Suppressor macrophage treated with lipopolysaccharide for 1 hour (primary cell): ENCODE results near the gene HOXD13.

Source experiments
- DNase-seq, 3 donors: peaks; one replicate each; pipeline ENCODE4 v3.0.0-alpha.2; 2020 to 2022

The HOXD13 gene

GRCh38 chr2:176133389-176133788 lies 40.9 kb downstream of the HOXD13 start:
- no peak for DNase-seq

DNA sequence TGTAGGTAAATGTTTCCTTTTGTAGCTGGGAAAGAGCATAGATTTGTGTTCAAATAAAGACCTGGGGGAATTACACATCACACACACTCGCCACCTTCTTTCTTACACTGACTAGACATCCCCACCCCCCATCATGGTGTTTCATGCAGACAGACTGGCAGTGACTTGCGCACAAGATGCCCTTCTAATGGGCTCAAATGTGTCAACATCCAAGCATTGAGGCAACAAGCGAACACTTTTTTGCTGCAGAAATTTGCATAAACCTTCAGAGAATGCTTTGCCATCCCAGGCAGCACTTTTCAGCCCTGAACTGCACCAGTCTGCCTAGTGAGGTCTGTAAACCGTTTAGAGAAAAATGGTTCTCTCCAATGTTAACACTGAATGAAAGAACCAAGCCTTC lies 41.5 kb downstream of the HOXD13 start:
- DNase-seq: no peak

DNA sequence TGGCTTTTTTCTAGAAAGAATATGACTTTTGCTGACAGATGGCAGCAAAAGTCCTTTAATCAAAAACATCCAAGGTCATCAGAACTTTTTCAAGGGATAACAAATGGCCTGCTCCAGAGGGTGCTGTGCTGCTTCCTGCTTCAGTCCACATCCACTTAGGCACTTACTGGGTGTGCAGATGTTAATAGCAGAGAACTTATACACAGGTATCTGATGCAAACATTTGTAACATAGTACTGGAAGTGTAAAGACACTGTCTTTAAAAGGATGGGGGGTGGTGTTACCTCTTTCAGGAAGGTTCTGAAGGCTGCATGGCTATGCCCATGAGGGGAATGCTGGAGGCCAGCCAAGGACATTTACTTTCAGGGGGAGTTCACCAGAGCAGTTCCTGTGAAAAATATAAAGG lies 42.5 kb downstream of the HOXD13 start:
- DNase-seq: no peak

GRCh38 chr2:176136374-176137251 lies 44.1 kb downstream of the HOXD13 start:
- peak in 1 of 3 donors; percentile 32 for DNase-seq

DNA sequence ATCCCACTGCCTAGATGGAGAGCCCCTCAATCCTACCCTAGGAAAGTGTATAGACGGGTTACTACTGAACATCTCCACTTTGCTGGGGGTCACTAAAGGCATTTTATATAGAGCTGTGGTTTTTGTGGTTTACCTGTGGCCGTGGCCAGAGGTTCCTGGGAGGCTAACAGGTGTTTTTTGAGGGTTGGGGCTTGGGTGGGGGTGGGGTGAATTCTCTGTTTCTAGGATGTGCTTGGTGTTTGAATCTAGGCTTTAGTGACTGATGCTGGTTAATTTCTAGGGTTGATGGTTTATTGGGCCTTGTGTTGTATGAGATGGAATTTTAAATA lies 44.7 kb downstream of the HOXD13 start:
- DNase-seq: no peak

- DNase-seq: no peak
These were observed 45.4 kb downstream of the HOXD13 start for GRCh38 chr2:176137906-176138305.

DNA sequence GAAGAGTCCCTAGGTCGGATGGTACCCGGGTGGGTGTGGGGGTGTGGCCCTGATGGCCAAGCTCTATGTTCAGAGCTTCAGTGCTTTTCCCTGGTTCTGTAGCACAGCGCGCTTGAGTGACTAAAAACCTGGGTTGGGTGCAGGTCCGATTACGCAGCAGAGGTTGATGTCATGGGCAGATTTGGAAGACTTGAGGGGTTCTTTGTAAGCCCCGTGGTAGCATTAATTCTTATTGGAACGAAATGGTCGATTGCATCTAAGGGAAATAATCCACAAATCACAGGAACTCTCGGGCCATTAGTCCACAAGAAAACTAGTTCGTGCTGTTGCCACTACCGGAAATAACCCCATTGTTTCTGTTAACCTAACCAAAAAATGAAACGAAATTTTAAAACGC lies 46.0 kb downstream of the HOXD13 start:
- no peak for DNase-seq

GRCh38 chr2:176138923-176139660 lies 46.6 kb downstream of the HOXD13 start:
- no peak for DNase-seq

GRCh38 chr2:176139661-176140512 lies 47.4 kb downstream of the HOXD13 start:
- no peak for DNase-seq

DNA sequence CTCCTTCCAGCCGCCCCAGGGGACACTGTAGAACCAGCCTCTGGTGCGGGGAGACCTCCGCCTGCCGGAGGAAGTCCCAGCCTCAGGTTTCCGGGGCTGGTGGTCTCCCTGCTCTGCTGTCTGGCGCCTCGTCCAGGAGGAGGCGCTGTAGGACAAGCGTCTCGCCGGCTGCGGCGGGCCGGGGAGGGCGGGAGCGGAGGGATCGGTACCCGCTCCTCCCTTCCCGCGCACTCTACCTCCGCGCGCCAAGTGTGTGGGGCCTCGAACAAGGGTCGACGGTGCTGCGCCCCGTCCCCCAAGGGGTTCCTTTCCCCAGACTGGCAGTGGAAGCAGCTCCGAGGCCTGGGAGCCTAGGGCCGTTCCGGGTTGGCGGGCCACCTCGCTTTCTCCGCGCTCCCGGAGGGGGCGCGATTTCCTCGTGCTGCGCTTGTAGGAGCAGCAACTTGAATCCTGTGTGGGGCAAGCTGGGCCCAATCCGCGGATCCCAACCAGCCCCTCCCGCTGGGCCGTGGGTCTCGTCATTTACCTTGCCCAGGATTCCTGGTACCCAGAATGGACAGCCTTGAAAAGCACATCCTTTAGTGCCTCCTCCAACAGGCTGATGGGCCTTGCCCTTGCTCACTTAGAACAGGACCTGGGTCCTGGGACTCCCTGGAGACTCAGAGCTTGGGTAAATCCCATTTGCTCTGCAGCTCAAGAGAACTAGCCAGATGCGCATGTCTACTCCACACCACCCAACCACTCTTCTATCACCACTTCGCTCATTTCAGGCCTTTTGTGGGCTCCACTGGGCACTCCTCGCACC lies 48.2 kb downstream of the HOXD13 start:
- peak; percentile 64 to 83 (median 70) for DNase-seq

DNA sequence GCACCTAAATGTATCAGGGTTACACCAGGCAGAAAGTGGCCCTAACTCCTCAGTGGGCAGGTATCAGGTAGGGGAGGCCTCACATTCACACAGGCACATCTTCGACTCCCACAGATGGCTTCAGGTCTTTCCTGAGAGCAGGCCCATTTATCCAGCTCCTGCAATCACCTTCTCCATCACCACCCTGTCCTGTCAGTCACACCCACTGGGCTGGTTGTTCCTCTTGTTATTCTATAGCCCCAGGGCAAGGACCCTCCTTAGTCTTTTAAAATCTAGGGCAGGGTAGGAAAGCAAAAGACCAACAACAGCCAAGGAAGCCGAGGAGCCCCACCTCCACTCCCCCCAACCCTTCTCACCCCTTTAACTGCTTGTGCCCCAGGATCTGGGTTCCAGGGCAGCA lies 49.8 kb downstream of the HOXD13 start:
- DNase-seq: no peak
